Endometrial microvascular endothelial cells (primary cell): ENCODE measurements around the gene IFI30. TPM values are rescaled to one million over a fixed set of nuclear protein-coding genes. Genes with fewer than 3 reads are reported as not detected.

Experiments
- in situ Hi-C: cut with HindIII; loops from 2 replicates; pipeline ENCODE4 v1.10.0; 2017; ENCODE audit warnings: low sequenced_read_pairs, low pct_unique_long_range_greater_than_20kb; ENCODE audit errors: inconsistent ontology term
- total RNA-seq: library from RNA; depleted of rRNA; stranded (reverse); fragments of >200 nt; gene quantifications from one replicate; pipeline ENCODE4 v1.2.3, GENCODE V29; 2015; ENCODE audit errors: inconsistent ontology term

Gene IFI30
- total RNA-seq = 13.2 TPM

- in situ Hi-C loops = no loop called here
These were observed at the start of gene IFI30 for GRCh38 chr19:18173572-18174288. Gene IFI30, plus strand, starts transcription at chr19:18173813. Its CDS starts 29 bp downstream, at chr19:18173842.

GRCh38 chr19:18123819-18124218 lies 49.8 kb upstream of the IFI30 start:
- in situ Hi-C loops = no loop called here

DNA sequence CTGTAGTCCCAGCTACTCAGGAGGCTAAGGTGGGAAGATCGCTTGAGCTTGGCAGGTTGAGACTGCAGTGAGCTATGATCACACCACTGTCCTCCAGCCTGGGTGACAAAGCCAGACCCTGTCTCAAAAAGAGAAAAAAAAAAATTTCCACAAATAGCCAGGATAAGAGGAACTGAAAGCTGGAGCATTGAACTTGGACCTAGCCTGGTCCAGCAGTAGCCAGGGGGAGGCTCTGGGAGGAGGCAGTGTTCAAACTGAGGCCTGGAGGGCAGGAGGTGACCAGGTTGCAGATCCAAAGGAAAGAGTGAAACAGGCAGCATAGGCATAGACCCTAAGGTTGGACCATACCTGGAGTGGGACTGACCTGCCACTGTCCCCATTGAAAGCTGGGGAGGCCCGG lies 47.5 kb upstream of the IFI30 start:
- in situ Hi-C loops = no loop called here

DNA sequence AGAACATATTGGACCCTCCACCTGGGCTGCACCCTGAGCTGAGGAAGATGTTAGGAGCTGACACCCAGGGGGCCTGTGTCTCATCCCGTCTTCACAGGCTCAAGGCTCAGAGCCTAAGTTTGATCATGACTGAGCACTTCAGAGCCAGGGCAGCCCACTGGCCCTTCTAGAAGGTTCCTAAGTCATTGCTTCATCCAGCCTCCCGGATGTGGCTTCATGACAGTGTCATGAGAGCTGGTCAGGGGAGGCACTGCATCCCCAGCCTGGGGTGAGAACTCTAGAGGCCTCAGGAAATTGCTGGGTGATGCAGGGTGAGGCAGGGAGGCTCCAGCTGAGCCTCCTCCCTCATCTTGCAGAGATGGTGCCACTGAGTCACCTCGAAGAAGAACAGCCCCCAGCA lies 45.6 kb upstream of the IFI30 start:
- in situ Hi-C loops = no loop called here

DNA sequence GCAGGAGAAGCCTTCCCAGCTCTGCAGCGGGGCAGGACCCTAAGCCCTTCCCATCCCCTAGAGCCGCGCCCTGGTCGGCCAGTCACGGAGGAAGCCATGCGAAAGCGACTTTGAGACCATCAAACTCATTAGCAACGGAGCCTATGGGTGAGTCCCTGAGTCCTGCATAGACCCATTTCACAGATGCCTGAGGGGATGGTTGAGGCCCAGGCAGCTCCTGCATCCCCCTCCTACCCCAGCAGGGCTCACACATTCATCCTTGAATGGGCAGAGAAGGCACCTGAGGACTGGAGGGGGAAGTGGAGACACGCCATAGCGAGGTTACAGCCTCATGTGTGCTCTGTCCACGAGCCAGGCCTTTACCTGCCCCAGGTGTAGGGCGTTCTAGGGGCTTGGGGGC lies 44.8 kb upstream of the IFI30 start:
- in situ Hi-C loops = no loop called here

- in situ Hi-C loops = no loop called here
These were observed 42.9 kb upstream of the IFI30 start for GRCh38 chr19:18130523-18131242.

DNA sequence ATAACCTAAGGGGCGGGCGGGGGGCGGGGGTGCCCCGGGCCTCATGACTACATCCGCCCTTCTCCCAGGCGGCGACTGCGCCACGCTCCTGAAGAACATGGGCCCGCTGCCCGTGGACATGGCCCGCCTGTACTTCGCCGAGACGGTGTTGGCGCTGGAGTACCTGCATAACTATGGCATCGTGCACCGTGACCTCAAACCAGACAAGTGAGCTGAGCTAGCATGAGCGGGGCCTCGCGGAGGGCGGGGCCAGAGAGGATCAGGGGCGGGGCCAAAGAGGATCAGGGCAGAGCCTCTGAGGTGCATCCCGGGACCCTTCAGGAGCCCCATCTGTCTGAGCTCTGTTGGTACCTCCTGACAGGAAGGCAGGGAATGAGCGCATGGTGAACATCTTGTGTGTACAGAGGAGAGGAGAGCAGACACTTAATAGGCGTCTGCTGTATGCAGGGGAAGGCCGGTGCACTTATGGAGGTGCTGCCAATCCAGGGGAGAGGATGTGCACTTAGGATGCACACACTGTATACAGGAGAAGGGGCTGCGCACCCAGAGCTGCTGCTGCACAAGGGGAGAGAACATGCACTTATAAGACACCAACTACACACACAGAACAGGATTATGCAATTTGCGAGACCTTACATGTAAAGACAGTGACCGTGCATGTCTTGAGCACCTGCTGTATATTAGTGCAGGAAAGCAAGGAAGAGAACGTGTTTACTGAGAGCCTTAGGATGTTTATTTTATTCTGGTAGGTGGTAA lies 41.6 kb upstream of the IFI30 start:
- in situ Hi-C loops = no loop called here

- in situ Hi-C loops = no loop called here
These were observed 37.7 kb upstream of the IFI30 start for GRCh38 chr19:18135712-18136584.

- in situ Hi-C loops = no loop called here
These were observed 36.4 kb upstream of the IFI30 start for GRCh38 chr19:18137242-18137641.

- in situ Hi-C loops = no loop called here
These were observed 35.8 kb upstream of the IFI30 start for GRCh38 chr19:18137657-18138339.

- in situ Hi-C loops = no loop called here
These were observed 33.1 kb upstream of the IFI30 start for GRCh38 chr19:18140473-18140872.

- in situ Hi-C loops = no loop called here
These were observed 32.6 kb upstream of the IFI30 start for GRCh38 chr19:18141031-18141430.

- in situ Hi-C loops = no loop called here
These were observed 29.7 kb upstream of the IFI30 start for GRCh38 chr19:18143902-18144301.

DNA sequence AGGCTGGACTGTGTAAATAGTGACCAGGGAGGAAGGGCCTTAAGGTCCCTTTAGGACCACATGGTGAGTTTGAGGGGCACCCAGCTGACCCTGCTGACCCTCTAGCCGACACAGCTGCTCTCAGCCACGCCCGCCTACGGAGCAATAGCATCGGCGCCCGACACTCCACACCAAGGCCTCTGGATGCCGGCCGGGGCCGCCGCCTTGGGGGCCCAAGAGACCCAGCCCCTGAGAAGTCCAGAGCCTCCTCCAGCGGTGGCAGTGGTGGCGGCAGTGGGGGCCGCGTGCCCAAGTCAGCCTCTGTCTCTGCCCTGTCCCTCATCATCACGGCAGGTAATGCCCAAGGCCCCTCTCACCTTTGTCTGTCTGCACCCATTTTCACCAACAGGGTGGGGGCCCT lies 29.3 kb upstream of the IFI30 start:
- in situ Hi-C loops = no loop called here

GRCh38 chr19:18144906-18145305 lies 28.7 kb upstream of the IFI30 start:
- in situ Hi-C loops = no loop called here

DNA sequence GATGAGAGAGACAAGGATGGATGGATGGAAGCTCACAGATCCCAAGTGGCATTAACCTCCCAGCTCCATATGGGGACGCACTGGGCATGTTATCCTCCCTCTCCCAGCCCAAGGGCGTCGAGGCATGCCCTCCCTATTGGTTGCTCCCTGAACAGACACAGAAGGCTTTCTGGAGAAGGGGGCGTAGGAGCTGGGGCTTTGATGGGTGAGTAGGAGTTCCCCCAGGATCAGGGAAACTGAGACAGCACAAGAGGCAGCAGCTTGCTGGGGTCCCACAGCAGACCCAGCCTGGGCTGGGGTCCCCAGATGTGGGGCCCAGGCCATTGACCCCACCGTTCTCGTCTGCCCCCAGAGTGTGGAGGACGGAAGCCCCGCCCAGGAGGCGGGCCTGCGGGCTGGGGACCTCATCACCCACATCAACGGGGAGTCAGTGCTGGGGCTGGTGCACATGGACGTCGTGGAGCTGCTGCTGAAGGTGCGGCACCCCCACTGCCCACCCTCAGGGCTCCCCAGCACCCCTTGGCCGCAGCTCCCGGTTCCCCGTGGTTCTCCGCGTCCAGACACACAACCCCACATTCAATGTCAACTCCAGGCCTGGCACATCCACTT lies 28.1 kb upstream of the IFI30 start:
- in situ Hi-C loops = no loop called here

DNA sequence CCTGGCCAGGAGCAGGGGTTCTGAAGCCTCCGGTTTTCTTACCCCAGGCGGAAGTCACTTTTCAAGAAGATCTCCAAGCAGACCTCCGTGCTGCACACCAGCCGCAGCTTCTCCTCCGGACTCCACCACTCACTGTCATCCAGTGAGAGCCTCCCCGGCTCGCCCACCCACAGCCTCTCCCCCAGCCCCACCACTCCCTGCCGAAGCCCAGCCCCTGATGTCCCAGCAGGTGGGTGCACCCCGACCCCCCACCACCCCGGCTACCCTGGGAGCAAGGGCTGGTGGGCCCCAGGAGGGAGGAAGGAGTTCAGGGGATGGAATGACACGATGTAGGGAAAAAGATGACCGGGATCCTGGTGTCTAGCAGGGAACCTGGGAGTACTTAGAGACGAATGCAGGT lies 26.2 kb upstream of the IFI30 start:
- in situ Hi-C loops = no loop called here

DNA sequence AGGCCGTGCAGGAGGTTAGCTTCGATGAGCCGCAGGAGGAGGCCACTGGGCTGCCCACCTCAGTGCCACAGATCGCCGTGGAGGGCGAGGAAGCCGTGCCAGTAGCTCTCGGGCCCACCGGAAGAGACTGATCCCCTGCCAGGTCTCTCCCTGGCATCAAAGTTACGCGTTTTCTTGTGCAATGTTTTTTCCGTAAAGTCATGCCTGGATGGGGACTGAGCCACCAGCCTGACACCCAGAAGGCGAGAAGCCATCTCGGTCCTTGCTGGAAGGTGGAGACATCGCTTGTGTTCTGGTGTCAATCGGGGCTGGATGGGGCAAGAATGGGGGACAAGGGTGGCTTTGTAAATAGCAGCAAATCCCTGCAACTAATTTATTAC lies 24.0 kb upstream of the IFI30 start:
- in situ Hi-C loops = no loop called here
